Glomerular endothelial cell (primary cell): ENCODE measurements around the gene C18orf63. TPM values are rescaled to one million over a fixed set of nuclear protein-coding genes. Genes with fewer than 3 reads are reported as not detected.

Experiments
- DNase-seq: peaks from one replicate; pipeline ENCODE4 v3.0.0-alpha.2; 2011; ENCODE audit warnings: low read depth, low spot score; ENCODE audit errors: extremely low read depth
- total RNA-seq: library from RNA; depleted of rRNA; stranded (reverse); fragments of >200 nt; gene quantifications from 2 replicates; pipeline ENCODE4 v1.2.3, GENCODE V29; 2015

Gene C18orf63
- total RNA-seq, 1 donor from 2014 or later = not detected

GRCh38 chr18:74402806-74403433 is 87.3 kb downstream of the C18orf63 start:
- no peak for DNase-seq

DNA sequence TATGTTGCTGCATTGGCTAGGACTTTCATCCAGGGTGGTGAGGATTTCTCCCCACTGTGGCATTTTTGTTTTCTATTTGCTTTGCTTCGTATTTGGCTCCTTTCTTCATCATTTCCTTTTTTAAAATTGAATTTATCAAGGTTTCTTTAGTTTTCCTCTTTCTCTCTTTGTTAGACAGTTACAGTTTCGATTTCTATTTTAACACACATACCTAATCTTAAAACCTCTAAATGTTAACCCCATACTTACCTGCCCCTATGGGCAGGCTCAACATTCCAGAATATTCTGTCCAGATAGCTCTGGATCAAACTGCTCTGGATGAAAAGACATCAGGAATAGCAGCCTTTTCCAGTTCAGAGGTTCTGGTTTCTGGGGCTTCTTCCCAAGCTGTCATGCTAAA is 92.2 kb downstream of the C18orf63 start:
- no peak for DNase-seq

Other genes starting within 250 kb of the C18orf63 start
- gene FBXO15, start 168.0 kb upstream of the C18orf63 start, total RNA-seq = 0.10 and 0.23 TPM in 2 replicates
- 25.0 and 32.4 TPM in 2 replicates for gene TIMM21, start 167.3 kb upstream of the C18orf63 start, total RNA-seq
- gene CYB5A, start 23.9 kb upstream of the C18orf63 start, total RNA-seq = 78.1 and 133 TPM in 2 replicates
- not detected in 2 replicates for gene DIPK1C, start 141.5 kb downstream of the C18orf63 start, total RNA-seq
- gene CNDP2, start 180.5 kb downstream of the C18orf63 start, total RNA-seq = 126 and 128 TPM in 2 replicates
- gene CNDP1, start 218.7 kb downstream of the C18orf63 start, total RNA-seq = not detected in 2 replicates